PC-3 (cell line): ENCODE data around the gene DCDC1. TPM values are rescaled to one million over a fixed set of nuclear protein-coding genes. Genes with fewer than 3 reads are reported as not detected.

Experiments
- ATAC-seq: fragments of 200-7000 bp; cut with Tn5 transposase; 2 replicates; pipeline ENCODE4 v1.9.1; 2020; ENCODE audit warnings: mild to moderate bottlenecking, moderate library complexity
- BruUV-seq: library from RNA; stranded (reverse); fragments of 400-500 nt; replicated peaks from 2 replicates; lab custom pipeline; 2021; lab: Mats Ljungman, UMichigan
- CTCF ChIA-PET: fragments of 300-600 bp; sonication (Branson Sonifier 250); formaldehyde crosslinking; loops from one replicate; lab custom pipeline; 2022; ENCODE audit warnings: antibody characterized with exemption; lab: Charles Lee
- POLR2A ChIA-PET: fragments of 300-600 bp; sonication (Branson Sonifier 250); formaldehyde crosslinking; loops from one replicate; lab custom pipeline; 2022; ENCODE audit warnings: antibody characterized with exemption; ENCODE audit not compliant: unreplicated experiment; lab: Charles Lee
- DNase-seq: peaks from one replicate; pipeline ENCODE4 v3.0.0-alpha.2; 2015
- H2AFZ ChIP-seq: fragments of 300-600 bp; sonication (generic); 2 replicates; pipeline ENCODE4 v1.6.0; 2016; ENCODE audit warnings: antibody characterized with exemption, low read length
- H3F3A ChIP-seq: fragments of 300-600 bp; sonication (generic); one replicate; pipeline ENCODE4 v1.6.0; 2017; ENCODE audit warnings: antibody characterized with exemption, low read length, control low read depth, mild to moderate bottlenecking; ENCODE audit not compliant: unreplicated experiment
- H3K27ac ChIP-seq: fragments of 300-600 bp; sonication (generic); 2 replicates; pipeline ENCODE4 v1.5.1; 2016; ENCODE audit warnings: mild to moderate bottlenecking, low read length
- H3K27me3 ChIP-seq: fragments of 300-600 bp; sonication (generic); 2 replicates; pipeline ENCODE4 v1.6.1; 2016; ENCODE audit warnings: low read length, mixed read lengths
- H3K36me3 ChIP-seq: fragments of 300-600 bp; sonication (generic); 2 replicates; pipeline ENCODE4 v1.6.1; 2016; ENCODE audit warnings: low read depth, mixed run types, low read length, mixed read lengths
- H3K4me1 ChIP-seq: fragments of 300-600 bp; sonication (generic); 2 replicates; pipeline ENCODE4 v1.5.1; 2016; ENCODE audit warnings: low read length; ENCODE audit not compliant: insufficient read depth
- H3K4me2 ChIP-seq: fragments of 300-600 bp; sonication (generic); 2 replicates; pipeline ENCODE4 v1.6.0; 2016; ENCODE audit warnings: low read length
- H3K4me3 ChIP-seq: fragments of 300-600 bp; sonication (generic); 2 replicates; pipeline ENCODE4 v1.5.1; 2016; ENCODE audit warnings: mild to moderate bottlenecking, low read length, mixed read lengths
- H3K79me2 ChIP-seq: fragments of 300-600 bp; sonication (generic); 2 replicates; pipeline ENCODE4 v1.6.1; 2017; ENCODE audit warnings: low read length, mixed read lengths
- H3K9ac ChIP-seq: fragments of 300-600 bp; sonication (generic); 2 replicates; pipeline ENCODE4 v1.6.0; 2016; ENCODE audit warnings: mild to moderate bottlenecking, low read length
- H3K9me2 ChIP-seq: fragments of 300-600 bp; sonication (generic); replicated peaks from 2 replicates; pipeline ENCODE4 v1.6.1; 2016; ENCODE audit warnings: mixed run types, low read length, mixed read lengths
- H3K9me3 ChIP-seq: fragments of 300-600 bp; sonication (generic); 2 replicates; pipeline ENCODE4 v1.6.1; 2016; ENCODE audit warnings: low read length, mixed read lengths
- H4K20me1 ChIP-seq: fragments of 300-600 bp; sonication (generic); 2 replicates; pipeline ENCODE4 v1.6.1; 2016; ENCODE audit warnings: low read length, mixed read lengths
- EZH2 ChIP-seq: fragments of 300-600 bp; sonication (generic); IDR thresholded peaks from one replicate; pipeline ENCODE4 v1.6.1; 2017; ENCODE audit warnings: antibody characterized with exemption, mild to moderate bottlenecking, low read length; ENCODE audit not compliant: unreplicated experiment
- EZH2phosphoT487 ChIP-seq: fragments of 300-600 bp; sonication (generic); IDR thresholded peaks from 2 replicates; pipeline ENCODE4 v1.6.1; 2018; ENCODE audit warnings: mild to moderate bottlenecking, antibody characterized with exemption, low read length, borderline replicate concordance
- intact Hi-C: fragments of 100-400 bp; cut with micrococcal nuclease; formaldehyde crosslinking; loops from 2 replicates; pipeline ENCODE4 v1.9.0; 2023
- total RNA-seq: library from RNA; depleted of rRNA; stranded (reverse); fragments of >200 nt; gene quantifications from 2 replicates; pipeline ENCODE4 v1.2.3, GENCODE V29; 2014
- TF ChIP-seq, protein P1 (sequence below): fragments of 300-600 bp; sonication (generic); conservative IDR thresholded peaks from 2 replicates; pipeline ENCODE4 v1.5.1; 2017; ENCODE audit warnings: antibody characterized with exemption, low read depth, mild to moderate bottlenecking, low read length

The DCDC1 gene
- total RNA-seq, 1 experiment from 2014 or later, result not detected

DNA sequence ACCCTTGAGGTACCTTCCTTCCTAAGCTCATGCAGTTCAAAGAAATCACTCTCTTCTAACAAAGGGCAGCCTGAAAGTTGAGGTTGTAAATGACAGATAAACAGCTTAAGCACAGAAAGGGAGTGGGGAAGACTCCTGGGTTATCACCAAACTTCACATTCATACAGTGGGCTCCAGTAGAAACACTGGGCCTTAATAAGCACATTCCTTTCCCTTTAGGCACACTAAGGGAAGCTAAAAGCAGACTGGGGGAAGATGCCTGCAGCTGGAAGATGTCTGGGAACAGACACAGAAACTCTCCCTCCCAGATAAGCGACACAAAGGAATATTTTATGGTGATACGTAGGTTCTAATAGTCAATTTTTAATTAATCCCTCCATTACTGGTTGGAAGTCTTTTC is 433.0 kb downstream of the DCDC1 start:
- BruUV-seq, result no TSS peak
- Histone ChIP-seq H3K4me1 (no peaks in the 10 kb centered on the region), H3F3A (no peaks in the 10 kb centered on the region), H3K36me3 (no peaks in the 10 kb centered on the region), H4K20me1 (no peaks in the 10 kb centered on the region), H3K9me2 (no peaks in the 10 kb centered on the region), H3K9me3 (no peaks in the 10 kb centered on the region), H3K79me2 (no peaks in the 10 kb centered on the region), H3K27ac (no peak overlapping the region), H3K4me3 (no peak overlapping the region), H3K9ac (no peak overlapping the region), H3K4me2 (no peak overlapping the region), H3K27me3 (no peaks in the 10 kb centered on the region), H2AFZ (no peak overlapping the region)
- DNase-seq (no peak), ATAC-seq (no peak)
- intact Hi-C loops, result no loop called here
- TF ChIP-seq EZH2, result no peak
- TF ChIP-seq, protein P1, sequence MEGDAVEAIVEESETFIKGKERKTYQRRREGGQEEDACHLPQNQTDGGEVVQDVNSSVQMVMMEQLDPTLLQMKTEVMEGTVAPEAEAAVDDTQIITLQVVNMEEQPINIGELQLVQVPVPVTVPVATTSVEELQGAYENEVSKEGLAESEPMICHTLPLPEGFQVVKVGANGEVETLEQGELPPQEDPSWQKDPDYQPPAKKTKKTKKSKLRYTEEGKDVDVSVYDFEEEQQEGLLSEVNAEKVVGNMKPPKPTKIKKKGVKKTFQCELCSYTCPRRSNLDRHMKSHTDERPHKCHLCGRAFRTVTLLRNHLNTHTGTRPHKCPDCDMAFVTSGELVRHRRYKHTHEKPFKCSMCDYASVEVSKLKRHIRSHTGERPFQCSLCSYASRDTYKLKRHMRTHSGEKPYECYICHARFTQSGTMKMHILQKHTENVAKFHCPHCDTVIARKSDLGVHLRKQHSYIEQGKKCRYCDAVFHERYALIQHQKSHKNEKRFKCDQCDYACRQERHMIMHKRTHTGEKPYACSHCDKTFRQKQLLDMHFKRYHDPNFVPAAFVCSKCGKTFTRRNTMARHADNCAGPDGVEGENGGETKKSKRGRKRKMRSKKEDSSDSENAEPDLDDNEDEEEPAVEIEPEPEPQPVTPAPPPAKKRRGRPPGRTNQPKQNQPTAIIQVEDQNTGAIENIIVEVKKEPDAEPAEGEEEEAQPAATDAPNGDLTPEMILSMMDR, result no peak
- no peak for TF ChIP-seq EZH2phosphoT487
- CTCF ChIA-PET, result no interaction called here
- POLR2A ChIA-PET, result no interaction called here

DNA sequence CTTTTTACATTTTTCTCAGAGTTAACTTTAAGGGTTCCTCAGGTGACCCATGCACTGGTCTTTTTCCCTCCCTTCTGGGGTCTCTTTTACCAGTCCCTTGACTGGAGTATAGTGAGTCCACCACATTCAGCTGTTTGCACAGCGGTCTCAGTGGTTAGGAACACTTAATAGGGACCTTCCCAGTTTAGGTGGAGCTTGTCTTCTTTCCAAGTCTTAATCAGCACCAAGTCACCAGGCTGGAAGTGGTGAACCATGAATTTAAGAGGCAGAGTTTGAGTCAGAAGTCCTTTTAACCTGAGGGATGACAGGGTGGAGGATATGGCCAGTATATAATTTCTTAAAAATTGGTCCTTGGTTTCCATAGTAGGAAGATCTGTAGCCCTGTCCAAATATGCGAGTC is 433.7 kb downstream of the DCDC1 start:
- Histone ChIP-seq H3K4me2 (no peak overlapping the region), H3K79me2 (no peaks in the 10 kb centered on the region), H2AFZ (no peak overlapping the region), H3K4me3 (no peak overlapping the region), H3K4me1 (no peaks in the 10 kb centered on the region), H4K20me1 (no peaks in the 10 kb centered on the region), H3K9me3 (no peaks in the 10 kb centered on the region), H3K36me3 (no peaks in the 10 kb centered on the region), H3K27ac (no peak overlapping the region), H3K27me3 (no peaks in the 10 kb centered on the region), H3F3A (no peaks in the 10 kb centered on the region), H3K9me2 (no peaks in the 10 kb centered on the region), H3K9ac (no peak overlapping the region)
- ChIA-PET CTCF (no interaction called here), POLR2A (no interaction called here)
- DNase-seq, result no peak
- no peak for ATAC-seq
- BruUV-seq, result no TSS peak
- TF ChIP-seq, protein P1, result no peak
- TF ChIP-seq EZH2 (no peak), EZH2phosphoT487 (no peak)
- intact Hi-C loops, result no loop called here

DNA sequence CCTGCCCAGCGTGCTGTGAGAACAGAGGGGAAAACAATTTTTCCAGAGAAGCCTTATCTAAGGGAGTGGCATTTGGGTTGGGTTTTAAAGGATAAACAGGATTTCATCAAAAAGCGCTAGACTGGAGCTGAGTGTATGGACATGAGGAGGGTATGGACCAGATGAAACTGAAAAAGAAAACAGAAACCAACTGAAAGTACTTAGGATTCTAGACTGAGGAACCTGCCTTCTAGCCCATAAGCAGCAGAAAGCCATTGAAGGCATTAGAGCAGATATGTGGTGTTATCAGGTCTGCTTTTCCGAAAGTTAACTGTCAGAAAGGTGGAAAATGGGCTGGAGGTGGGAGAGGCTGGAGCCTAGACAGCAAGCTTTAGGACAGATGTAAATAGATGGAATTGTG is 443.4 kb downstream of the DCDC1 start:
- CTCF ChIA-PET, result no interaction called here
- no peak for DNase-seq
- Histone ChIP-seq H3K27me3 (peaks cover 8% of the 10 kb centered on the region), H3K79me2 (no peaks in the 10 kb centered on the region), H3K4me2 (no peak overlapping the region), H2AFZ (no peak overlapping the region), H4K20me1 (no peaks in the 10 kb centered on the region), H3F3A (no peaks in the 10 kb centered on the region), H3K9me3 (no peaks in the 10 kb centered on the region), H3K4me3 (no peak overlapping the region), H3K9ac (no peak overlapping the region), H3K4me1 (no peaks in the 10 kb centered on the region), H3K36me3 (no peaks in the 10 kb centered on the region), H3K9me2 (no peaks in the 10 kb centered on the region), H3K27ac (no peak overlapping the region)
- TF ChIP-seq, protein P1, result no peak
- TF ChIP-seq EZH2 (no peak), EZH2phosphoT487 (no peak)
- intact Hi-C loops, result no loop called here
- POLR2A ChIA-PET, result no interaction called here
- no TSS peak for BruUV-seq
- ATAC-seq, result no peak
